Nephron (organoid): ENCODE measurements around the gene FSTL1.

Experiments
- H3K27ac Mint-ChIP-seq, 3 experiments: 2 replicates each; pipeline ENCODE4 v1.8.0; 2020; ENCODE audit warnings: mixed read lengths in 3 of 3, mild to moderate bottlenecking in 2 of 3, moderate library complexity in 1 of 3
- H3K27me3 Mint-ChIP-seq: 2 replicates; pipeline ENCODE4 v1.8.0; 2021; ENCODE audit warnings: low read depth, mild to moderate bottlenecking, moderate library complexity, mixed read lengths
- H3K36me3 Mint-ChIP-seq: 2 replicates; pipeline ENCODE4 v1.8.0; 2020; ENCODE audit warnings: low read depth, mixed read lengths
- H3K4me1 Mint-ChIP-seq: 2 replicates; pipeline ENCODE4 v1.8.0; 2020; ENCODE audit warnings: mixed read lengths
- H3K4me3 Mint-ChIP-seq, 3 experiments: 2 replicates each; pipeline ENCODE4 v1.8.0; 2020; ENCODE audit warnings: mild to moderate bottlenecking in 3 of 3, mixed read lengths in 3 of 3, moderate library complexity in 2 of 3
- H3K9me3 Mint-ChIP-seq: 2 replicates; pipeline ENCODE4 v1.8.0; 2020; ENCODE audit warnings: mixed read lengths
- TF ChIP-seq, protein P1 (sequence below), 3 experiments: fragments of 200-600 bp; sonication (generic); IDR thresholded peaks; one replicate each; pipeline ENCODE4 v1.5.0; 2021; ENCODE audit warnings: antibody characterized with exemption in 3 of 3; ENCODE audit not compliant: unreplicated experiment in 3 of 3

The FSTL1 gene

DNA sequence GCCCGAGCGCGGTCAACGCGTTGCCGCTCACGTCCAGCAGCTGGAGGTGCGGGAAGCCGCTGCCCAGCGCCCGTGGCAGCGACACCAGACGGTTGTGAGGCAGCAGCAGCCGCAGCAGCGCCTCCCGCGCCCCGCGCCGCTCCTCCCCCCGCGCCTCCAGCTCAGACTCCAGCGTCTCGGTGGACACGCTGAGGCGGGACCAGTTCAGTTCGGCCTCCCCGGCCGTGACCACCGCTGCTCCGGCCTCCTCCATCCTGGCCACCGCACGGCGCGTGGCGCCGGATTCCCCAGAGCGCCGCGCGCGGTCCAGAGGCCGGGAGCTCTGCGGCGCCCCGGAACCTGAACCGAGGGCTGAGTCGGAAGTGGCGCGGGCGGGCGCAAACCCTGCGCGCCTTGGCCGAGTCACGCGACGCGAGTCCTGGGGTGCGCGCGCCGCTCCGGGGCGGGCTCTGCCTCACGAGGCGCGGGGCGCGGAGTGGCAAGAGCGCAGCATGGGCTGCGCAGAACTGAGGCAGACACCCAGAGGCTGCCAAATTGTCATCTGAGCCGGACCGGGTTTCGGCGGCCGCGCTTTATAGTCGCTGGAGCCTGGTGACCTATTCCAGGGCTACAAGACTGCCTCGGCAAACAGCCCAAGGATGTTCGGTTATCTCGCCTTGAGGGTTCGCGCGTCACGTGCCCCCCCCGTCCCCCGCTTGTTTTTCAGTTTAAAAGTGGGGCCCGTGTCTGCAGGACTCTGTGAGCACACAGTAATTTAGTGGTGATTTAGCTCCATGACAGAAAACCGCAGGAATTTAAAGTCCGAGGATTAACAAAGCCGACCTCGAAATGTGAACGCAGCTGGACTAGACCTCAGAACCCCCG is 101.6 kb downstream of the FSTL1 start, which contains the start of gene LRRC58:
Gene LRRC58 (minus strand): TSS at position 364 of the 864 bp plus-strand sequence. CDS start 111 bp downstream, at position 253.
- Mint-ChIP-seq H3K4me1 (peaks cover 38% of the 10 kb centered on the region), H3K27me3 (no peaks in the 10 kb centered on the region), H3K4me3 (peak within 1 kb of the TSS; percentile 89 to 95 (median 92)), H3K36me3 (peaks cover 19% of the 10 kb centered on the region), H3K27ac (peak within 1 kb of the TSS; percentile 87 to 99 (median 98)), H3K9me3 (no peaks in the 10 kb centered on the region)
- TF ChIP-seq, protein P1, sequence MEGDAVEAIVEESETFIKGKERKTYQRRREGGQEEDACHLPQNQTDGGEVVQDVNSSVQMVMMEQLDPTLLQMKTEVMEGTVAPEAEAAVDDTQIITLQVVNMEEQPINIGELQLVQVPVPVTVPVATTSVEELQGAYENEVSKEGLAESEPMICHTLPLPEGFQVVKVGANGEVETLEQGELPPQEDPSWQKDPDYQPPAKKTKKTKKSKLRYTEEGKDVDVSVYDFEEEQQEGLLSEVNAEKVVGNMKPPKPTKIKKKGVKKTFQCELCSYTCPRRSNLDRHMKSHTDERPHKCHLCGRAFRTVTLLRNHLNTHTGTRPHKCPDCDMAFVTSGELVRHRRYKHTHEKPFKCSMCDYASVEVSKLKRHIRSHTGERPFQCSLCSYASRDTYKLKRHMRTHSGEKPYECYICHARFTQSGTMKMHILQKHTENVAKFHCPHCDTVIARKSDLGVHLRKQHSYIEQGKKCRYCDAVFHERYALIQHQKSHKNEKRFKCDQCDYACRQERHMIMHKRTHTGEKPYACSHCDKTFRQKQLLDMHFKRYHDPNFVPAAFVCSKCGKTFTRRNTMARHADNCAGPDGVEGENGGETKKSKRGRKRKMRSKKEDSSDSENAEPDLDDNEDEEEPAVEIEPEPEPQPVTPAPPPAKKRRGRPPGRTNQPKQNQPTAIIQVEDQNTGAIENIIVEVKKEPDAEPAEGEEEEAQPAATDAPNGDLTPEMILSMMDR (IDR thresholded peaks at IDR 0.05; ENCODE audit: unreplicated experiment in 3 of 3), result peak in 2 of 3 experiments; percentile 14 to 40

GRCh38 chr3:120348065-120348990 is 102.5 kb downstream of the FSTL1 start:
- Mint-ChIP-seq H3K4me3 (peak overlapping the region; percentile 89 to 95 (median 92)), H3K27ac (peak overlapping the region; percentile 84 to 98 (median 87)), H3K36me3 (peaks cover 28% of the 10 kb centered on the region), H3K4me1 (peaks cover 39% of the 10 kb centered on the region), H3K27me3 (no peaks in the 10 kb centered on the region), H3K9me3 (no peaks in the 10 kb centered on the region)
- TF ChIP-seq, protein P1 (IDR thresholded peaks at IDR 0.05; ENCODE audit: unreplicated experiment in 3 of 3), result no peak

GRCh38 chr3:120344349-120344748 is 106.4 kb downstream of the FSTL1 start:
- H3K27me3 Mint-ChIP-seq, result no peaks in the 10 kb centered on the region
- peaks cover 29% of the 10 kb centered on the region for H3K4me1 Mint-ChIP-seq
- TF ChIP-seq, protein P1 (IDR thresholded peaks at IDR 0.05; ENCODE audit: unreplicated experiment in 3 of 3), result no peak
- H3K27ac Mint-ChIP-seq, result no peak overlapping the region
- peaks cover 14% of the 10 kb centered on the region for H3K9me3 Mint-ChIP-seq
- H3K36me3 Mint-ChIP-seq, result peaks cover 60% of the 10 kb centered on the region
- peak overlapping the region in 1 of 3 experiments; percentile 27 for H3K4me3 Mint-ChIP-seq
